Activated naive CD4-positive, alpha-beta T cell treated with anti-CD3 and anti-CD28 coated beads, Interleukin-2, amount 50 U/mL, for 72 hours (primary cell): ENCODE results near the gene L3MBTL3. TPM values are rescaled to one million over a fixed set of nuclear protein-coding genes. Genes with fewer than 3 reads are reported as not detected.
"Not testable (repeated sequence)": the region's sequence is repeated elsewhere in the genome, so short reads cannot be mapped to it uniquely, and the experiment has no call there.

Source experiments
- ATAC-seq, 2 donors: fragments of 150-1000 bp; cut with Tn5 transposase; 2 replicates each; pipeline ENCODE4 v1.10.0; 2021; ENCODE audit warnings: mild to moderate bottlenecking in 2 of 2, moderate library complexity in 2 of 2
- DNase-seq, 2 donors: peaks; one replicate each; pipeline ENCODE4 v3.0.0; 2021 to 2022; ENCODE audit warnings: low spot score in 2 of 2
- H3K27ac Mint-ChIP-seq, 2 donors: one replicate each; pipeline ENCODE4 v1.8.0; 2022; ENCODE audit warnings: mild to moderate bottlenecking in 2 of 2, mixed read lengths in 2 of 2
- H3K36me3 Mint-ChIP-seq, 2 donors: one replicate each; pipeline ENCODE4 v1.8.0; 2022; ENCODE audit warnings: mixed read lengths in 2 of 2
- H3K9me3 Mint-ChIP-seq, 2 donors: one replicate each; pipeline ENCODE4 v1.8.0; 2022; ENCODE audit warnings: mixed read lengths in 2 of 2
- total RNA-seq, 2 donors: library from RNA; stranded (reverse); gene quantifications; one replicate each; pipeline ENCODE4 v1.2.3, GENCODE V29; 2022

The L3MBTL3 gene
- total RNA-seq, 2 donors from 2014 or later = 3.1 to 5.4 TPM

DNA sequence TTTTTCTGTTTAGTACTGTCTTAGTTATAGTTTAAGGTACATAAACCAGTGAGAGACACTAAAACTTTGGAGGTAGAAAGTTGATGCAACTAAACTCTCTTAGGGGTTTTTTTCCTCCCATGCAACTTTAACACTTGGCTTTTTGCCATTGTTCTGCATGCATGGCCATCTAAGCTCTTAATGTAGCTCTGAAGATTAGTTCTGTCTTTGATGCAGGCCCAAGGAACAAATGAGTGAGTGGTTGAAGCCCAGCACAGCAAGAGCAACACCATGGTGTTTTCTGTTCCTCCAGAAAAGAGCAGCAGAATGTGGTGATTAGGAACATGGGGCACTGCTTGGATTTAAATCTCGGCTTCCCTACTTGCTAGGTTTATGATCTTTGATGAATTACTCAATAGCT is 89.3 kb downstream of the L3MBTL3 start:
- no peak for ATAC-seq
- DNase-seq = no peak
- H3K9me3 Mint-ChIP-seq = peaks cover 4 to 20% of the 10 kb centered on the region in 2 donors
- H3K36me3 Mint-ChIP-seq = peaks cover 23 to 33% of the 10 kb centered on the region in 2 donors
- H3K27ac Mint-ChIP-seq = no peak overlapping the region

DNA sequence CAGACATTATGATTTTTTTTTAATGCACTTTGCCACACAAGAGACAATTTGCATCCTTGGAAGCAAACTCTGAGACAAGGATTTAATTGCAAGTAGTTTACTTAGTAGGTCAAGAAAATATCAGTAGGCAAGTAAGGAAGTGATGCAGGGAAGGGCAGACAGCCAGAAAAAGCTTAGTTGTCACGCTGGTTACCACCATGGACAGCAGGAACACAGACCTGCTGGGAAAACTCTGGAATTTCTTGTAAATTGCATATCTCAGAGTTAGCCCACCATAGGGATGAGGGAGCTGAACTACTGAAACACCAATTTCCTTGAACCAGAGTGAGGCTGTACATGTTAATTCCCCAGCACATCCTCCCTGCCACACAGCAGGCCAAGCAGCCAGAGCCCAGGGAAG is 92.7 kb downstream of the L3MBTL3 start:
- H3K27ac Mint-ChIP-seq = no peak overlapping the region
- DNase-seq (no peak), ATAC-seq (no peak)
- peaks cover 23 to 30% of the 10 kb centered on the region in 2 donors for H3K36me3 Mint-ChIP-seq
- peaks cover 4 to 20% of the 10 kb centered on the region in 2 donors for H3K9me3 Mint-ChIP-seq

- Mint-ChIP-seq H3K36me3 (peaks cover 18 to 21% of the 10 kb centered on the region in 2 donors), H3K27ac (no peak overlapping the region), H3K9me3 (peaks cover 4 to 20% of the 10 kb centered on the region in 2 donors)
- no peak for ATAC-seq
- DNase-seq = no peak
These were observed 94.9 kb downstream of the L3MBTL3 start for GRCh38 chr6:130113201-130113710.

DNA sequence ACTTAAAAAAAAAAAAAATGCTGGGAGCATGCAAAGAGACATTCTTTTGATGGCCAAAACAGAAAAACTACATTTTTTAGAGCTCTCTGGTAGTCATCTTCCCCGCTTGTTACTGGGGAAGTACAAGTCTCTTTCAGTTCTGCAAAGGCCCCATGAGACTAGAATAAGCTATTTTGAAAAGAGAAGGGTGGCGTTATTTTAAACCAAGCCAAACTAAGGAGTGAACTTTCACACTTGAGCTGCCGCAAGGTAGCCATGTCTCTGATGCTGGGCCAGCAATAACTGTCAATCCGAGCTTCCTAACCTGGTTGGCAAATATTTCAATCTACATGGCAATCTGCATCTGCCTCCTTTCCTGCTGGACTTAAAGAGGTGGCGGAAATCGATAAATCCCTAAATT is 96.7 kb downstream of the L3MBTL3 start:
- peaks cover 5 to 10% of the 10 kb centered on the region in 2 donors for H3K36me3 Mint-ChIP-seq
- H3K9me3 Mint-ChIP-seq = peaks cover 0 to 9% of the 10 kb centered on the region in 2 donors
- ATAC-seq (no peak), DNase-seq (no peak)
- H3K27ac Mint-ChIP-seq = no peak overlapping the region

DNA sequence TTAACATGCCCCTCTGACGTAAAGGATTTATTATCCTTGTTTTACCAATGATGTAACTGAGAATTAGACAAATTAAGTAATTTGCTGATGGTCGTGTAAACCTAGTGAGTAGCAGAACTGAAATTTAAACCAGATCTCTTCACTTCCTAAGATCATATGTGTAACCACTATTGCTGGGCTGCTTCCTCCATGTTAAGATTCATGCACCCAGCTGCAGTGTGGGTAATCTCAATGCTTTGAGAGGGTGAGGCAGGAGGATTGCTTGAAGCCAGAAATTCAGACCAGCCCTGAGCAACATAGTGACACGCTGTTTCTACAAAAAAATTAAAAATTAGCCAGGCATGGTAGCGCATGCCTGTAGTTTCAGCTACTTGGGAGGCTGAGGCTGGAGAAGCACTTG is 97.9 kb downstream of the L3MBTL3 start:
- DNase-seq (no peak), ATAC-seq (no peak)
- H3K9me3 Mint-ChIP-seq = peaks cover 0 to 5% of the 10 kb centered on the region in 2 donors
- peaks cover 0 to 6% of the 10 kb centered on the region in 2 donors for H3K36me3 Mint-ChIP-seq
- no peak overlapping the region for H3K27ac Mint-ChIP-seq

DNA sequence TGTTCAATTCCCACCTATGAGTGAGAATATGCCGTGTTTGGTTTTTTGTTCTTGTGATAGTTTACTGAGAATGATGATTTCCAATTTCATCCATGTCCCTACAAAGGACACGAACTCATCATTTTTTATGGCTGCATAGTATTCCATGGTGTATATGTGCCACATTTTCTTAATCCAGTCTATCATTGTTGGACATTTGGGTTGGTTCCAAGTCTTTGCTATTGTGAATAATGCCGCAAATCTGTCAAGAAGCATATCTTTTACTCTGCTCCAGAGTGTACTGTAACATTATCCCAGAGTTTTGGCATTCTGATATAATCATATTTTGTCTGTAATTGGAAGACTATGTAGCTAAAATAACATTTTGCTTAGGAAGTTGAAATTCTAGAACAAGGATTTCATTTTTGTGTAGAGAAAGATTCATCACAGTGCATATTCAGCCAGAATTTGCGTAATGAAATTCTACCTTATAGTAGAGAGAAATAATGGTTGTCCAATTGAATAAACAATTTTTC is 98.9 kb downstream of the L3MBTL3 start:
- not testable (repeated sequence) for H3K27ac Mint-ChIP-seq, DNase-seq, ATAC-seq, H3K9me3 Mint-ChIP-seq, H3K36me3 Mint-ChIP-seq

DNA sequence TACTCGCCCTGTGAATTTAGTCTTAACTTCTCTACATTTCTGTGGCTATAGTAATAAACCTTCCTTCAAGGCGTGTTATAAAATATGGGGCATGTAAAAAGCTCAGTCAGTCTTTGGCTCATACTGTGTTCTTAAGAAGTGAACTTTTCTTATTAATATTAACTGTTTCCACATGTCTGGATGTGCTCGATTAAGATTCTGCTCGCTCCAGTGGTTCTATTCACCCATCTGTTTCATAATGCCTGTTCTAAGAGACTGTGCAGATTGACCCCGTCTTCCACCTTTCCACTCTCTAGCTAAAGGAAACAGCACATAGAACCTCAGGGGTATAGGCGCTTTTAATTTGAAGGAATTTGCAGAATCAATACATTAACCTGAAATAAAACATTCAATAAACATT is 99.9 kb downstream of the L3MBTL3 start:
- Mint-ChIP-seq H3K27ac (no peak overlapping the region), H3K9me3 (no peaks in the 10 kb centered on the region), H3K36me3 (peaks cover 0 to 6% of the 10 kb centered on the region in 2 donors)
- DNase-seq (no peak), ATAC-seq (no peak)

- ATAC-seq = no peak
- H3K27ac Mint-ChIP-seq = no peak overlapping the region
- H3K9me3 Mint-ChIP-seq = no peaks in the 10 kb centered on the region
- H3K36me3 Mint-ChIP-seq = peaks cover 0 to 6% of the 10 kb centered on the region in 2 donors
- DNase-seq = no peak
These were observed 100.8 kb downstream of the L3MBTL3 start for GRCh38 chr6:130119211-130119610.

GRCh38 chr6:130120731-130121130 is 102.3 kb downstream of the L3MBTL3 start:
- Mint-ChIP-seq H3K9me3 (peaks cover 0 to 5% of the 10 kb centered on the region in 2 donors), H3K27ac (no peak overlapping the region), H3K36me3 (peaks cover 0 to 13% of the 10 kb centered on the region in 2 donors)
- ATAC-seq (no peak), DNase-seq (no peak)

GRCh38 chr6:130122243-130122642 is 103.9 kb downstream of the L3MBTL3 start:
- no peak for ATAC-seq
- Mint-ChIP-seq H3K9me3 (peaks cover 0 to 9% of the 10 kb centered on the region in 2 donors), H3K36me3 (peaks cover 0 to 7% of the 10 kb centered on the region in 2 donors), H3K27ac (no peak overlapping the region)
- no peak for DNase-seq

DNA sequence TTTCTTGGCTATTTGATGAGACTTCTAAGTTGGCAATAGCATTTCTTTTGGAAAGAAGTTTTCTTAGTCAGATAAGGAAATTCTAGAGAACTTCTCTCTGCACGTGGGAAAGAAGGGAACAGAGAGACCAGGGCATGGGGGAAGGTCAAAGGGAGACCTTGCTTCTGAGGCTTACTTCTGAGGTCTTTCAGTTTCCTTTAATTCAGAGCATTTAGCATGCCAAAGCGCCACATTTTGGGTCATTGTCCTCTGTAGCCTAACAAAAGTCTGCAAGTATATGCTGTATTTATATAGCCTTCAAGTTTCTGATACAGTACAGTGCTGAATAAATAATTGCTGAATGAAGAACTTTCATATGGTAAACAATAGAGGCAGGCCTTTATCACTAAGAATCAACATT is 108.8 kb downstream of the L3MBTL3 start:
- ATAC-seq (no peak), DNase-seq (no peak)
- peaks cover 0 to 9% of the 10 kb centered on the region in 2 donors for H3K9me3 Mint-ChIP-seq
- H3K27ac Mint-ChIP-seq = no peak overlapping the region
- peaks cover 0 to 7% of the 10 kb centered on the region in 2 donors for H3K36me3 Mint-ChIP-seq

DNA sequence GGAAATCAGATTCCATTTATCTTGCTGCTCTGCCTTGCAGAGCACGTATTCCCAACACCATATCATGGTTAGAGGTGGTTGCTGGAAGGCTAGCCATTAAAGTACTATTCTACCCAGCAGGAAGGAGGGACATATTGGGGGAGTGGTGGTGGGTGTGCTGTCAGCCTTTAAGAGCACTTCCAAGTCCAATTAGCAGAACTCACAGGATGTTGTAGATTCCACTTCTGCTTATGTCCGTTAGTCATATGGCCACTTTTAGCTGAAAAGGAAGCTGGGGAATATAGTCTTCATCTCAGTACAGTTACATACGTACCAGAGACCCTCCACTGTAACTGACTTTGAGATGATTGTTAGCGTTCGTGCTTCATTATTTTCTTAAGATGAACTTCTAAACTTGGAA is 109.9 kb downstream of the L3MBTL3 start:
- DNase-seq (no peak), ATAC-seq (no peak)
- peaks cover 0 to 7% of the 10 kb centered on the region in 2 donors for H3K36me3 Mint-ChIP-seq
- H3K27ac Mint-ChIP-seq = no peak overlapping the region
- H3K9me3 Mint-ChIP-seq = peaks cover 0 to 9% of the 10 kb centered on the region in 2 donors

- no peak for DNase-seq
- H3K9me3 Mint-ChIP-seq = peaks cover 0 to 9% of the 10 kb centered on the region in 2 donors
- H3K36me3 Mint-ChIP-seq = peaks cover 0 to 7% of the 10 kb centered on the region in 2 donors
- ATAC-seq = no peak
- no peak overlapping the region for H3K27ac Mint-ChIP-seq
These were observed 111.4 kb downstream of the L3MBTL3 start for GRCh38 chr6:130129762-130130246.

GRCh38 chr6:130132286-130132701 is 113.9 kb downstream of the L3MBTL3 start:
- peaks cover 0 to 7% of the 10 kb centered on the region in 2 donors for H3K9me3 Mint-ChIP-seq
- ATAC-seq (peak; percentile 93 to 94), DNase-seq (peak; percentile 24 to 58)
- H3K36me3 Mint-ChIP-seq = peaks cover 4 to 11% of the 10 kb centered on the region in 2 donors
- H3K27ac Mint-ChIP-seq = peak overlapping the region; percentile 46 to 90

DNA sequence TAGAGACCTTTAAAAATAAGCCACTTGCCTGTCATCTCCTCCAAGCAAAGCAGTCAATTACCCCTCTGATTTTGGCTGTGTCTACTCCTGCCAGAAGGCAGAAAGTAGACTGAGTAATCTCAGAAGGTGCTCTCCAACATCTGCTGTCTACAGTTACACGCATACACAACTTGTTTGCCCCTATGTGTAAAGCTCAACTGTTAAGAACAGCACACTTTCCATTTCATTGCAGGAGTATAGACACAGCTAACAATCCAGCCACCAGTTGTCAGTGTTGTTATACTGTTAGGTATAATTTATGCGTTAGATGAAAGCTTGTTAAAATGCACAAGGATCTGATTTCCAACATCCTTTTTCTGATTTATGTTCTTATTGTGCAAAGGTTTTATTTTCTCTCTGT is 116.2 kb downstream of the L3MBTL3 start:
- Mint-ChIP-seq H3K27ac (no peak overlapping the region), H3K9me3 (peaks cover 0 to 7% of the 10 kb centered on the region in 2 donors), H3K36me3 (peaks cover 10 to 11% of the 10 kb centered on the region in 2 donors)
- ATAC-seq (peak; percentile 20 to 58), DNase-seq (no peak)

GRCh38 chr6:130136798-130137197 is 118.4 kb downstream of the L3MBTL3 start:
- Mint-ChIP-seq H3K36me3 (peaks cover 10 to 11% of the 10 kb centered on the region in 2 donors), H3K27ac (peak overlapping the region in 1 of 2 donors; percentile 18), H3K9me3 (peaks cover 0 to 7% of the 10 kb centered on the region in 2 donors)
- ATAC-seq (no peak), DNase-seq (no peak)

- peaks cover 0 to 7% of the 10 kb centered on the region in 2 donors for H3K9me3 Mint-ChIP-seq
- H3K27ac Mint-ChIP-seq = peak overlapping the region; percentile 37 to 82
- DNase-seq (no peak), ATAC-seq (peak; percentile 70 to 82)
- H3K36me3 Mint-ChIP-seq = peaks cover 10 to 11% of the 10 kb centered on the region in 2 donors
These were observed 119.9 kb downstream of the L3MBTL3 start for GRCh38 chr6:130138116-130138908.
